ENCODE results near the gene COBLL1. TPM values are rescaled to one million over a fixed set of nuclear protein-coding genes. Genes with fewer than 3 reads are reported as not detected.

The COBLL1 gene
- total RNA-seq, 1 donor from 2014 or later = 33.0 TPM

DNA sequence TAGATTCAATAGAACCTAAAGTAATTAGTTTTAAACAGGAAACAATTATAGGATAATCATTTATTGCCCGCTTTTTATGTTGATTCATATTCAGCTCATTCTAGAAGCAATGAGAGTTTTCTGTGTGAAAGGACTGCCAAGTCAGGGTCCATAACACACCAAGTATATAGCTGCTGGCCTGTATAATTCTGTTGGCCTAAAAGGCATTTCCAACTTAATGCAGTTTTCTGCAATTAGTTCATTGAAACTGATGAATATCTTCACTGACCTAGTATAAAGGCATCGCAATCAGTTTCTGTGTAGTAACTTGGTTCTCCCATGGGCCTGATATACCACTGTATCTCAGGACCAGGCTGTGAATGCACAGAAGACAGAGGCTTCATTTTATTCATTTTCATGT is 151.3 kb downstream of the COBLL1 start:
- H3K4me3 ChIP-seq (ENCODE audit: low read depth, low read length) = no peak overlapping the region
- TF ChIP-seq, protein P1, sequence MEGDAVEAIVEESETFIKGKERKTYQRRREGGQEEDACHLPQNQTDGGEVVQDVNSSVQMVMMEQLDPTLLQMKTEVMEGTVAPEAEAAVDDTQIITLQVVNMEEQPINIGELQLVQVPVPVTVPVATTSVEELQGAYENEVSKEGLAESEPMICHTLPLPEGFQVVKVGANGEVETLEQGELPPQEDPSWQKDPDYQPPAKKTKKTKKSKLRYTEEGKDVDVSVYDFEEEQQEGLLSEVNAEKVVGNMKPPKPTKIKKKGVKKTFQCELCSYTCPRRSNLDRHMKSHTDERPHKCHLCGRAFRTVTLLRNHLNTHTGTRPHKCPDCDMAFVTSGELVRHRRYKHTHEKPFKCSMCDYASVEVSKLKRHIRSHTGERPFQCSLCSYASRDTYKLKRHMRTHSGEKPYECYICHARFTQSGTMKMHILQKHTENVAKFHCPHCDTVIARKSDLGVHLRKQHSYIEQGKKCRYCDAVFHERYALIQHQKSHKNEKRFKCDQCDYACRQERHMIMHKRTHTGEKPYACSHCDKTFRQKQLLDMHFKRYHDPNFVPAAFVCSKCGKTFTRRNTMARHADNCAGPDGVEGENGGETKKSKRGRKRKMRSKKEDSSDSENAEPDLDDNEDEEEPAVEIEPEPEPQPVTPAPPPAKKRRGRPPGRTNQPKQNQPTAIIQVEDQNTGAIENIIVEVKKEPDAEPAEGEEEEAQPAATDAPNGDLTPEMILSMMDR (conservative IDR thresholded peaks at IDR 0.05; ENCODE audit: low read depth, low read length) = no peak
- no peak for DNase-seq (ENCODE audit: low read depth)

DNA sequence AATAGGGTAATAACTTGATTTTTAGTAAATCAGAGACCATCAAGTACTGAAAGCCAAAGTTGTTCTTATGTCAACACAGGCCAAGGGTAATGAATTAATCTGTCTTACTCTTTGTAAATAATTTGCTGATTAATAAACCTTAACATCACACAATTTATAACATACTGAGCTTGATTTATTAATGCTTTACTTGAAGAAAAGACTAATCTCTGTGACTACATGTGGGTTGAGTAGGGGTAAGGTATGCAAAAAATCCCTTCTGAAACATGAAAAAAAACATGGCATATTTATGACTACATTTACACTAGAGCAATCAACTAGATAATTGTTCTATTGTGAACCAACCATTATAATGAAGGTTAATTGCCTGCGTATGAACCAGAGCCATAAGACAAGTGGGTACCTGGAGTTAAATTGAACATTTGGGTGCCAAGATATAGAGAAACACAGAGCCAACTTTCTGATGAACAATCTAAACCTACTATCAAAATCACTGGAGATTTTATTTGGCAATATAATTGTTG is 152.7 kb downstream of the COBLL1 start:
- TF ChIP-seq, protein P1 (conservative IDR thresholded peaks at IDR 0.05; ENCODE audit: low read depth, low read length) = no peak
- no peak for DNase-seq (ENCODE audit: low read depth)
- no peak overlapping the region for H3K4me3 ChIP-seq (ENCODE audit: low read depth, low read length)

DNA sequence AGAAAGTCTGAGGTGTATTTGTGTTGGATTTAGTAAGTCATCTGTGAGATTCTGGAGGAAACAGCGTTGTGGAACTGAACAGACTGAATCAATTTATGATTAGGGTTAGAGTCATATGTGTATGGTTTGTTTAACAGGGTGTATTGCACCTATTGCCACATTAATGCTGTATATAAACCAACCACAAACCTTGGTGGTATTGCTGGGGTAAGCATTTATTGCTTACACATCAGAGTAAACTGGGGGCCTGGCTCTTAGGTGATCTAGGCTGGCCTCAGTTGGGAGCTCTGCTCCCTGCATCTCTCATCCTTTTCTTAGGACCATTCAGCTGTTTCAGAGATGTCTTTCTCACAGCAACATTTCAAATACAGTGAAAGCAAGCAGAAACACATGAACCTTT is 160.6 kb downstream of the COBLL1 start:
- no peak overlapping the region for H3K4me3 ChIP-seq (ENCODE audit: low read depth, low read length)
- no peak for DNase-seq (ENCODE audit: low read depth)
- TF ChIP-seq, protein P1 (conservative IDR thresholded peaks at IDR 0.05; ENCODE audit: low read depth, low read length) = no peak

DNA sequence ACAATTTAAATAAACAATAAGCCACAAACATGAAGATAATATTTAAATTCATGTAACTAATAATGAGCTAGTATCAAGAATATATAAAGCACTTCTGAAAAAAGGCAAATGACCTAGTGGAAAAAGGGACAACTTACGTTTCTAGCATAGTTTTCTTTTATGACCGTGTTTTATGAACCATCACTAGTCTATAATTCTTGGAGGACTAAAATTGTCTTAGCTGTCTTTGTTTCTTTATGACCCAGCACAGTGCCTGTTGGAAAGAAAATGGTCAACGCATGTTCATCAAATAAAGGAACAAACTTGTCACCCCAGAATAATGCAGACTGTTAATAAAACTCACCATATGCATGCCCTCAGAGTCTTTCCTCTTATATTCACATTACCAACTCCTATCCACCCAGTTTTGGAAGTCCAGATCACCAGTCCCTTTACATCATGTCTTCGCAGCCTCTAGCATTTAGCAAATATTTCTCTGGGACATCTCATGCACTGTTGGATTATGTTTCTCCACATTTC is 162.9 kb downstream of the COBLL1 start:
- H3K4me3 ChIP-seq (ENCODE audit: low read depth, low read length) = no peak overlapping the region
- TF ChIP-seq, protein P1 (conservative IDR thresholded peaks at IDR 0.05; ENCODE audit: low read depth, low read length) = no peak
- no peak for DNase-seq (ENCODE audit: low read depth)

DNA sequence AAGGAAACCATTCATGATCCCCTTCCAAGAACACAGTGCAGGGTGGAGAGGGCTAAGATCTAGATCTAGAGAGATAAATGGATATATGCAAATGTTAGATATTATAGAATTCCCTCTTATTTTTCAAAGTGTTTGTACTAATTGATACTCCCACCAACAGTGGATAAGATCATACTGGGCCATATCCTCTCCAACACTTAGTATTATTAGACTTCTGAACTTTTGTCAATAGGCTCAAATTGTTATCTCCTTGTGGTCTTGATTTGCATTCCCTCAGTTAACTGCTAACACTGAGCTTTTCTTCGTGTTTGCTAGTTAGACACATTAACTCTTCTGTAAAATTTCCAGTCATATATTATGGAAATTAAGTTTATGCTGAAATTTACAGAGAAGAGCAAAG is 163.9 kb downstream of the COBLL1 start:
- no peak overlapping the region for H3K4me3 ChIP-seq (ENCODE audit: low read depth, low read length)
- TF ChIP-seq, protein P1 (conservative IDR thresholded peaks at IDR 0.05; ENCODE audit: low read depth, low read length) = no peak
- DNase-seq (ENCODE audit: low read depth) = no peak

DNA sequence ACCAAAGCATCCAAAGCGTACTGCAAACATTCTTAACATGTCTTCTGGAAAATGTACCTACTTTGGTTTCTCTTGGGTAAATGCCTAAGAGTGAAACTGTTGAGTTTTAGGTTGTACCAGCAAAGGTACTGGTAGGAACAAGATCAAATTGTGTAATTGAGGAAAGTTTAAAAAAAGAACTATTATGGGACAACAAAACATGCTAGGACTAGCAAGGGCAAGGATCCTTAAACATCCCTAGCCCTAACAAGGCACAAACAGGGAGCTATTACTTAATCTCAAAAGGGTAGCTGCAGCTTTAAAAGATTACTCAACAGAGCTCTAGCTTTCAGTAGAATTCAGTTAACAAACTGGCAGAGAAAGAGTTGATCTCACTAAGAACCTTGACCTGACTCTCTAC is 164.4 kb downstream of the COBLL1 start:
- TF ChIP-seq, protein P1 (conservative IDR thresholded peaks at IDR 0.05; ENCODE audit: low read depth, low read length) = no peak
- no peak overlapping the region for H3K4me3 ChIP-seq (ENCODE audit: low read depth, low read length)
- DNase-seq (ENCODE audit: low read depth) = no peak

DNA sequence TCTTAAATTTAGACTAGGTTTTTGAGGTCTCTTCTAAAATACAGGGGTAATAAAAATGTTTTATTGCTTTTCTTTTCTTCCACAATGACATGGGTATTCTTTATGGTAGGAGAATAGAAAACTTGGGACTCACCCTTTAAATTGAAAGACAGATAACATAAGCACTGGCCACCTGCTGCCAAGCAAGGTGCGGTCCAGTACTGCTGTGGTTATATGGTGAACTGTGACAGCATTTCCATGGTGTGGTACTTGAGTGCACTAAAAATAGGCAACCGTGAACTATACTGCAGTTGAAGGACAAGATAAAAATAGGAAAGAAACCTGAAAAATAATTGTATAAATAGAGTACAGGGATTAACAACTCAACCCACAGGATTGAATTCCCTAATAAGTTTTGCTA is 165.9 kb downstream of the COBLL1 start:
- no peak overlapping the region for H3K4me3 ChIP-seq (ENCODE audit: low read depth, low read length)
- TF ChIP-seq, protein P1 (conservative IDR thresholded peaks at IDR 0.05; ENCODE audit: low read depth, low read length) = no peak
- no peak for DNase-seq (ENCODE audit: low read depth)

Data from epithelial cell of proximal tubule (primary cell).